H1 (cell line): Measurements from ENCODE around the gene ARHGAP26. TPM values are rescaled to one million over a fixed set of nuclear protein-coding genes. Genes with fewer than 3 reads are reported as not detected.

ENCODE experiments used
- CTCF ChIA-PET: fragments of 300-600 bp; sonication (Branson Sonifier 250); formaldehyde crosslinking; loops from one replicate; lab custom pipeline; 2021; ENCODE audit not compliant: partially characterized antibody; lab: Charles Lee
- POLR2A ChIA-PET: fragments of 300-600 bp; sonication (Branson Sonifier 250); formaldehyde crosslinking; loops from one replicate; lab custom pipeline; 2021; ENCODE audit warnings: inconsistent platforms; ENCODE audit not compliant: partially characterized antibody; lab: Charles Lee
- DNase-seq, 2 experiments: peaks; one replicate each; pipeline versions ENCODE4 v3.0.0 to v3.0.0-alpha.2; 2010 to 2022; ENCODE audit warnings: low spot score in 2 of 2, low read depth in 1 of 2, mixed read lengths in 1 of 2
- FAIRE-seq: peaks from 2 replicates; lab custom pipeline; 2011; peaks lifted over from hg19 to GRCh38; lab: Jason Lieb, UNC
- H2AFZ ChIP-seq: 2 replicates; pipeline ENCODE4 v1.8.1; 2012; ENCODE audit warnings: low read length, inconsistent platforms
- H2AK5ac ChIP-seq: 2 replicates; pipeline ENCODE4 v1.6.1; 2013; ENCODE audit warnings: low read depth, low read length
- H2BK120ac ChIP-seq: replicated peaks from 2 replicates; pipeline ENCODE3; 2013; ENCODE audit warnings: low read depth, low read length, inconsistent platforms
- H2BK12ac ChIP-seq: 2 replicates; pipeline ENCODE4 v1.6.1; 2013; ENCODE audit warnings: low read depth, low read length
- H2BK15ac ChIP-seq: 2 replicates; pipeline ENCODE4 v1.6.1; 2013; ENCODE audit warnings: low read length
- H2BK20ac ChIP-seq: 2 replicates; pipeline ENCODE4 v1.6.1; 2013; ENCODE audit warnings: low read length
- H2BK5ac ChIP-seq: 2 replicates; pipeline ENCODE4 v1.6.1; 2013; ENCODE audit warnings: low read depth, low read length
- H3K14ac ChIP-seq: 2 replicates; pipeline ENCODE4 v1.6.1; 2013; ENCODE audit warnings: inconsistent platforms; ENCODE audit not compliant: insufficient read length
- H3K18ac ChIP-seq: 2 replicates; pipeline ENCODE4 v1.6.1; 2013; ENCODE audit warnings: low read length; ENCODE audit errors: extremely low read depth
- H3K23ac ChIP-seq: 2 replicates; pipeline ENCODE4 v1.6.1; 2013; ENCODE audit warnings: inconsistent platforms; ENCODE audit not compliant: insufficient read length
- H3K23me2 ChIP-seq: 2 replicates; pipeline ENCODE4 v1.6.1; 2013; ENCODE audit warnings: low read depth, low read length
- H3K27ac ChIP-seq: 2 replicates; pipeline ENCODE4 v1.6.1; 2011; ENCODE audit warnings: low read depth, low read length, inconsistent platforms
- H3K27me3 ChIP-seq, 4 experiments: replicated peaks in 1 of 4; 1 replicate in 1 of 4; 2 replicates in 3 of 4; pipeline versions ENCODE4 v1.6.1 to v1.8.1; 2011 to 2013; ENCODE audit warnings: low read length in 3 of 4, mild to moderate bottlenecking in 3 of 4, inconsistent platforms in 2 of 4, mixed read lengths in 2 of 4, moderate library complexity in 1 of 4; ENCODE audit not compliant: control insufficient read depth in 3 of 4, insufficient read depth in 3 of 4; ENCODE audit errors: extremely low read depth in 1 of 4
- H3K36me3 ChIP-seq, 4 experiments: 2 replicates each; pipeline versions ENCODE4 v1.6.1 to v1.8.1; 2011 to 2013; ENCODE audit warnings: mild to moderate bottlenecking in 4 of 4, low read length in 3 of 4, moderate library complexity in 2 of 4, control low read depth in 1 of 4, inconsistent platforms in 1 of 4; ENCODE audit not compliant: insufficient read depth in 4 of 4, control insufficient read depth in 2 of 4
- H3K4ac ChIP-seq: replicated peaks from 2 replicates; pipeline ENCODE3; 2013; ENCODE audit warnings: low read length, low read depth, mixed read lengths, inconsistent platforms; ENCODE audit not compliant: insufficient read length
- H3K4me1 ChIP-seq, 4 experiments: replicated peaks in 1 of 4; 1 replicate in 1 of 4; 2 replicates in 3 of 4; pipeline versions ENCODE4 v1.6.1 to v1.8.1; 2011 to 2013; ENCODE audit warnings: low read length in 3 of 4, inconsistent platforms in 2 of 4, mixed read lengths in 1 of 4; ENCODE audit not compliant: insufficient read depth in 4 of 4, control insufficient read depth in 3 of 4
- H3K4me2 ChIP-seq, 2 experiments: 2 replicates each; pipeline versions ENCODE4 v1.6.1 to v1.8.1; 2011 to 2013; ENCODE audit warnings: low read depth in 2 of 2, low read length in 2 of 2, control low read depth in 1 of 2, inconsistent platforms in 1 of 2, mild to moderate bottlenecking in 1 of 2; ENCODE audit not compliant: insufficient read depth in 1 of 2
- H3K4me3 ChIP-seq, 4 experiments: fragments of 200-600, 300-600 bp in 1 of 4; sonication (generic), shearing (Covaris generic), sonication (Bioruptor Twin) in 1 of 4; 2 replicates each; pipeline versions ENCODE4 v1.5.1 to v1.8.1; 2011 to 2016; ENCODE audit warnings: low read length in 4 of 4, low read depth in 3 of 4, control low read depth in 2 of 4, inconsistent platforms in 2 of 4, mild to moderate bottlenecking in 2 of 4, mixed read lengths in 1 of 4, moderate library complexity in 1 of 4; ENCODE audit not compliant: insufficient read depth in 2 of 4; ENCODE audit errors: extremely low read depth in 1 of 4
- H3K56ac ChIP-seq: replicated peaks from 2 replicates; pipeline ENCODE3; 2013; ENCODE audit warnings: low read depth, mild to moderate bottlenecking, mixed read lengths, low read length, inconsistent platforms; ENCODE audit not compliant: insufficient read length
- H3K79me1 ChIP-seq: 2 replicates; pipeline ENCODE4 v1.6.1; 2013; ENCODE audit warnings: low read depth, low read length, control low read depth
- H3K79me2 ChIP-seq, 2 experiments: 2 replicates each; pipeline versions ENCODE4 v1.6.1 to v1.8.1; 2012 to 2013; ENCODE audit warnings: low read length in 2 of 2, mild to moderate bottlenecking in 2 of 2, inconsistent platforms in 1 of 2; ENCODE audit not compliant: insufficient read depth in 2 of 2, control insufficient read depth in 1 of 2
- H3K9ac ChIP-seq, 4 experiments: replicated peaks in 1 of 4; 1 replicate in 1 of 4; 2 replicates in 3 of 4; pipeline versions ENCODE4 v1.6.1 to v1.8.1; 2011 to 2013; ENCODE audit warnings: low read depth in 3 of 4, low read length in 3 of 4, control low read depth in 2 of 4, mild to moderate bottlenecking in 2 of 4, moderate library complexity in 2 of 4, inconsistent platforms in 1 of 4; ENCODE audit errors: extremely low read depth in 1 of 4
- H3K9me3 ChIP-seq, 2 experiments: 2 replicates each; pipeline versions ENCODE4 v1.6.1 to v1.8.1; 2012 to 2013; ENCODE audit warnings: mild to moderate bottlenecking in 2 of 2, moderate library complexity in 2 of 2, control low read depth in 1 of 2, inconsistent platforms in 1 of 2, low read depth in 1 of 2, low read length in 1 of 2, mixed read lengths in 1 of 2; ENCODE audit not compliant: insufficient read depth in 2 of 2
- H4K20me1 ChIP-seq, 2 experiments: replicated peaks in 1 of 2; 2 replicates each; pipeline versions ENCODE3 to v1.8.1; 2011 to 2013; ENCODE audit warnings: inconsistent platforms in 2 of 2, low read length in 2 of 2, mild to moderate bottlenecking in 1 of 2; ENCODE audit not compliant: insufficient read depth in 2 of 2, control insufficient read depth in 1 of 2
- H4K5ac ChIP-seq: 2 replicates; pipeline ENCODE4 v1.6.1; 2013; ENCODE audit warnings: low read length, low read depth, mixed read lengths, inconsistent platforms; ENCODE audit not compliant: insufficient read length
- H4K8ac ChIP-seq: 2 replicates; pipeline ENCODE4 v1.8.0; 2013; ENCODE audit warnings: mild to moderate bottlenecking, moderate library complexity, low read length, inconsistent platforms; ENCODE audit not compliant: insufficient read depth; ENCODE audit errors: extremely low read depth
- H4K91ac ChIP-seq: replicated peaks from 2 replicates; pipeline ENCODE3; 2013; ENCODE audit warnings: low read length, mixed read lengths, inconsistent platforms; ENCODE audit not compliant: insufficient read length
- BRCA1 ChIP-seq: IDR thresholded peaks from 2 replicates; pipeline ENCODE4 v1.6.1; 2012; ENCODE audit warnings: low read depth, low read length, improper control_type of control experiment
- GTF2F1 ChIP-seq: IDR thresholded peaks from 2 replicates; pipeline ENCODE4 v1.6.1; 2012; ENCODE audit warnings: low read depth, low read length, improper control_type of control experiment, borderline replicate concordance
- KDM1A ChIP-seq: fragments of 200-600, 300-600 bp; sonication (generic); IDR thresholded peaks from 2 replicates; pipeline ENCODE4 v1.7.1; 2016; ENCODE audit warnings: mild to moderate bottlenecking, low read length, borderline replicate concordance
- RXRA ChIP-seq: IDR thresholded peaks from 2 replicates; pipeline ENCODE4 v1.6.1; 2011; ENCODE audit warnings: low read depth, mild to moderate bottlenecking, low read length, moderate library complexity; ENCODE audit not compliant: insufficient read depth
- WGBS, 2 experiments: shearing (Covaris generic) in 1 of 2; methylation state at CpG; one replicate each; pipeline versions ENCODE4 v1.1.6 to v1.1.7; 2013 to 2015; ENCODE audit warnings: low lambda C conversion rate in 2 of 2, mixed read lengths in 2 of 2, inconsistent platforms in 1 of 2, low coverage in 1 of 2, missing lambda C conversion rate in 1 of 2; ENCODE audit not compliant: insufficient replicate concordance in 2 of 2, insufficient coverage in 1 of 2, insufficient read length in 1 of 2; ENCODE audit errors: extremely low coverage in 1 of 2, missing lambda C conversion rate in 1 of 2; 5-methylcytosine and 5-hydroxymethylcytosine counted together
- polyA plus RNA-seq, 7 experiments: library from polyadenylated mRNA; depleted of rRNA in 3 of 7; stranded (reverse) in 5 of 7; unstranded in 2 of 7; fragments of >200 nt in 5 of 7; fragments of 200-250 nt in 2 of 7; gene quantifications; 1 replicate in 5 of 7; 2 replicates in 1 of 7; 4 replicates in 1 of 7; pipeline versions ENCODE4 v1.2.1 to v1.2.3, GENCODE V29; 2011 to 2013; ENCODE audit warnings: missing spikeins in 2 of 7, mixed read lengths in 2 of 7
- total RNA-seq: library from RNA; stranded (reverse); fragmentation: NEBNext Ultra II Directional; extraction: Animal tissue kit (Norgen Biotek cat#: 25700); gene quantifications from 2 replicates; pipeline ENCODE4 v1.2.1, GENCODE V29; 2021

ARHGAP26 gene
- total and polyA plus RNA-seq, 2 of the 8 experiments (the other 6 are each of a cell fraction or from before 2014, with no cell fraction given): 7.1 to 24.8 TPM

DNA sequence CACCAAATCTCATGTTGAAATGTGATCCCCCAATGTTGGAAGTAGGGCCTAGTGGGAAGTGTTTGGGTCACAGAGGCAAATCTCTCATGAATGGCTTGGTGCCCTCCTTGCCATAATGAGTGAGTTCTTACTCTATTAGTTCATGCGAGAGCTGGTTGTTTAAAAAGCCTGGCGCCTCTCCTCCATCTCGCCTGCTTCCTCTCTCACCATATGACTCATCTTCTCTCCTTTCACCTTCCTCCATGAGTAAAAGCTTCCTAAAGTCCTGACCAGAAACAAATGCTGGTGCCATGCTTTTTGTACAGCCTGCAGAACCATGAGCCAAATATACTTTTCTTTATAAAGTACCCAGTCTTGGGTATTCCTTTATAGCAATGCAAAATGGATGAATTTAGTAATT is 20.9 kb upstream of the ARHGAP26 start:
- Histone ChIP-seq H2AK5ac (no peak overlapping the region), H3K27me3 (no peaks in the 10 kb centered on the region), H2BK5ac (no peak overlapping the region), H3K79me1 (no peaks in the 10 kb centered on the region), H4K20me1 (no peaks in the 10 kb centered on the region), H3K56ac (no peak overlapping the region), H3K4me1 (no peaks in the 10 kb centered on the region), H3K9me3 (no peaks in the 10 kb centered on the region), H2BK15ac (no peak overlapping the region), H3K4me2 (no peak overlapping the region), H3K18ac (no peak overlapping the region), H3K23ac (no peak overlapping the region), H3K14ac (no peak overlapping the region), H4K8ac (no peak overlapping the region), H2BK12ac (no peak overlapping the region), H3K27ac (no peak overlapping the region), H3K9ac (no peak overlapping the region), H4K91ac (no peak overlapping the region), H3K4me3 (no peak overlapping the region), H3K36me3 (no peaks in the 10 kb centered on the region), H3K79me2 (no peaks in the 10 kb centered on the region), H4K5ac (no peak overlapping the region), H3K4ac (no peak overlapping the region), H3K23me2 (no peaks in the 10 kb centered on the region), H2AFZ (no peak overlapping the region), H2BK120ac (no peak overlapping the region)
- FAIRE-seq: no peak
- CTCF ChIA-PET: interaction anchor here (0.6 to 30.9 kb wide), 32 partner anchors 9 to 588 kb away, joined by 3 to 632 read pairs (median 10); partner anchors contain the start of gene ARHGAP26
- POLR2A ChIA-PET: interaction anchor here (1.3 to 1.4 kb wide), 3 partner anchors 10 to 133 kb away, joined by 3 read pairs; no protein-coding TSS in a partner anchor
- TF ChIP-seq KDM1A: no peak
- no peak for TF ChIP-seq BRCA1
- no peak for TF ChIP-seq GTF2F1
- no peak for TF ChIP-seq RXRA
- TF ChIP-seq, all 59 proteins: peak for 0
- DNase-seq: no peak
- 79% methylated on average over 3 of the region's 3 CpGs; no CpG with 5 or more reads in 1 of the 2 experiments for WGBS, 2 experiments
- no peak overlapping the region for H2BK20ac ChIP-seq
